Mesenteric fat pad (tissue), 1 donor: ENCODE results near the gene RASAL3. TPM values are rescaled to one million over a fixed set of nuclear protein-coding genes. Genes with fewer than 3 reads are reported as not detected.
"Not testable (repeated sequence)": the region's sequence is repeated elsewhere in the genome, so short reads cannot be mapped to it uniquely, and the experiment has no call there.

Source experiments
- DNase-seq: peaks from one replicate; pipeline ENCODE4 v3.0.0-alpha.2; 2020; ENCODE audit warnings: low spot score
- total RNA-seq: library from RNA; stranded (reverse); fragmentation: NEBNext Ultra II Directional; extraction: Animal tissue kit (Norgen Biotek cat#: 25700); gene quantifications from one replicate; pipeline ENCODE4 v1.2.1, GENCODE V29; 2021
- donor health status: DM: yes; HTN: yes; CAD: no.

Gene RASAL3
- total RNA-seq, 1 donor from 2014 or later = 4.1 TPM

- no peak for DNase-seq
These were observed 10.8 kb upstream of the RASAL3 start for GRCh38 chr19:15475169-15475568.

GRCh38 chr19:15473821-15474220 lies 9.5 kb upstream of the RASAL3 start:
- not testable (repeated sequence) for DNase-seq

- no peak for DNase-seq
These were observed 7.3 kb upstream of the RASAL3 start for GRCh38 chr19:15471639-15472101.

- DNase-seq = no peak
These were observed 5.4 kb upstream of the RASAL3 start for GRCh38 chr19:15469513-15470297.

- no peak for DNase-seq
These were observed 4.5 kb upstream of the RASAL3 start for GRCh38 chr19:15468675-15469512.

- no peak for DNase-seq
These were observed 3.4 kb upstream of the RASAL3 start for GRCh38 chr19:15467734-15468214.

GRCh38 chr19:15466851-15467733 lies 2.7 kb upstream of the RASAL3 start:
- no peak for DNase-seq

- no peak for DNase-seq
These were observed 428 bp downstream of the RASAL3 start for GRCh38 chr19:15463861-15464371.

- no peak for DNase-seq
These were observed 2.6 kb downstream of the RASAL3 start for GRCh38 chr19:15461694-15462093.

GRCh38 chr19:15457701-15458484 lies 6.5 kb downstream of the RASAL3 start:
- no peak for DNase-seq

- no peak for DNase-seq
These were observed 7.3 kb downstream of the RASAL3 start for GRCh38 chr19:15456871-15457700.

GRCh38 chr19:15456441-15456840 lies 7.9 kb downstream of the RASAL3 start:
- no peak for DNase-seq

GRCh38 chr19:15455996-15456395 lies 8.3 kb downstream of the RASAL3 start:
- DNase-seq = no peak

GRCh38 chr19:15453906-15454860 lies 10.2 kb downstream of the RASAL3 start:
- no peak for DNase-seq

- DNase-seq = no peak
These were observed 11.2 kb downstream of the RASAL3 start for GRCh38 chr19:15453091-15453578.

GRCh38 chr19:15452111-15453047 lies 12.0 kb downstream of the RASAL3 start:
- DNase-seq = no peak

- DNase-seq = no peak
These were observed 13.8 kb downstream of the RASAL3 start for GRCh38 chr19:15450528-15450890.
